Keratinocyte (primary cell): ENCODE results near the gene PLS1. TPM values are rescaled to one million over a fixed set of nuclear protein-coding genes. Genes with fewer than 3 reads are reported as not detected.
A peak's percentile ranks its signal among the peaks of the same experiment; 100 is the strongest.

Experiments used
- DNase-seq: peaks from one replicate; pipeline ENCODE4 v3.0.0-alpha.2; 2011; ENCODE audit warnings: low read depth, missing footprints, low spot score
- FAIRE-seq: peaks from 2 replicates; lab custom pipeline; 2011; peaks lifted over from hg19 to GRCh38; lab: Jason Lieb, UNC
- H2AFZ ChIP-seq: 2 replicates; pipeline ENCODE4 v1.6.0; 2012; ENCODE audit warnings: low read length, control low read depth, inconsistent platforms; ENCODE audit not compliant: control insufficient read depth
- H3K27ac ChIP-seq: 2 replicates; pipeline ENCODE4 v1.5.1; 2011; ENCODE audit warnings: low read length; ENCODE audit not compliant: control insufficient read depth, insufficient read depth
- H3K27me3 ChIP-seq: 3 replicates; pipeline ENCODE4 v1.6.0; 2011; ENCODE audit warnings: low read length; ENCODE audit not compliant: control insufficient read depth, insufficient read depth; ENCODE audit errors: extremely low read depth
- H3K36me3 ChIP-seq, 2 experiments: 2 replicates in 1 of 2; 3 replicates in 1 of 2; pipeline ENCODE4 v1.5.1; 2011; ENCODE audit warnings: low read length in 2 of 2, mild to moderate bottlenecking in 1 of 2; ENCODE audit not compliant: control insufficient read depth in 2 of 2, insufficient read depth in 2 of 2; ENCODE audit errors: extremely low read depth in 1 of 2
- H3K4me1 ChIP-seq: 3 replicates; pipeline ENCODE4 v1.5.1; 2011; ENCODE audit warnings: low read length; ENCODE audit not compliant: control insufficient read depth, insufficient read depth; ENCODE audit errors: extremely low read depth
- H3K4me2 ChIP-seq: 3 replicates; pipeline ENCODE4 v1.6.0; 2011; ENCODE audit warnings: low read depth, low read length; ENCODE audit not compliant: control insufficient read depth, insufficient read depth; ENCODE audit errors: extremely low read depth
- H3K4me3 ChIP-seq, 3 experiments: fragments of 200-600 bp in 1 of 3; sonication (generic) in 1 of 3; 2 replicates in 2 of 3; 3 replicates in 1 of 3; pipeline ENCODE4 v1.5.1; 2011 to 2016; ENCODE audit warnings: low read length in 3 of 3, mild to moderate bottlenecking in 3 of 3, control low read depth in 2 of 3, inconsistent platforms in 1 of 3, low read depth in 1 of 3, mixed read lengths in 1 of 3, mixed run types in 1 of 3, moderate library complexity in 1 of 3; ENCODE audit not compliant: control insufficient read depth in 2 of 3, insufficient read depth in 2 of 3; ENCODE audit errors: extremely low read depth in 1 of 3
- H3K79me2 ChIP-seq: 2 replicates; pipeline ENCODE4 v1.6.0; 2012; ENCODE audit warnings: low read length; ENCODE audit not compliant: control insufficient read depth, insufficient read depth
- H3K9ac ChIP-seq: 3 replicates; pipeline ENCODE4 v1.6.0; 2011; ENCODE audit warnings: low read length; ENCODE audit not compliant: control insufficient read depth, insufficient read depth; ENCODE audit errors: extremely low read depth
- H3K9me1 ChIP-seq: 3 replicates; pipeline ENCODE4 v1.6.0; 2011; ENCODE audit warnings: low read length; ENCODE audit not compliant: control insufficient read depth, insufficient read depth; ENCODE audit errors: extremely low read depth
- H3K9me3 ChIP-seq: 2 replicates; pipeline ENCODE4 v1.5.1; 2012; ENCODE audit warnings: low read depth, low read length; ENCODE audit not compliant: control insufficient read depth
- H4K20me1 ChIP-seq: 3 replicates; pipeline ENCODE4 v1.6.0; 2011; ENCODE audit warnings: low read length; ENCODE audit not compliant: control insufficient read depth, insufficient read depth; ENCODE audit errors: extremely low read depth
- CTCF ChIP-seq, 3 experiments: IDR thresholded peaks in 1 of 3; conservative IDR thresholded peaks in 1 of 3; optimal IDR thresholded peaks in 1 of 3; 2 replicates in 2 of 3; 3 replicates in 1 of 3; pipeline versions ENCODE3 to v1.5.1; 2011; ENCODE audit warnings: low read length in 3 of 3, mild to moderate bottlenecking in 3 of 3, moderate library complexity in 2 of 3, control low read depth in 1 of 3, inconsistent platforms in 1 of 3; ENCODE audit not compliant: insufficient read depth in 2 of 3; ENCODE audit errors: extremely low read depth in 1 of 3
- EZH2 ChIP-seq: IDR thresholded peaks from one replicate; pipeline ENCODE4 v1.6.1; 2012; ENCODE audit warnings: inconsistent platforms, mild to moderate bottlenecking, low read length, moderate library complexity
- dilution Hi-C: fragments of 300-500 bp; cut with MboI; formaldehyde crosslinking; loops from one replicate; pipeline ENCODE4 v1.7.0; 2020; ENCODE audit warnings: low sequenced_read_pairs; ENCODE audit not compliant: extremely low pct_ligation_motif_present
- polyA plus RNA-seq, 5 experiments: library from polyadenylated mRNA; depleted of rRNA in 3 of 5; stranded (reverse) in 3 of 5; stranded (forward) in 1 of 5; unstranded in 1 of 5; fragments of >200 nt; gene quantifications; 1 replicate in 1 of 5; 2 replicates in 3 of 5; 3 replicates in 1 of 5; pipeline versions ENCODE4 v1.2.1 to v1.2.3, GENCODE V29; 2011 to 2012; ENCODE audit warnings: missing spikeins in 2 of 5, low read depth in 1 of 5, low replicate concordance in 1 of 5

The PLS1 gene
- polyA plus RNA-seq, 1 donor (not counting 4 experiments of a cell fraction or from before 2014, with no cell fraction given): 13.9 TPM

GRCh38 chr3:142577696-142578328 lies 18.4 kb upstream of the PLS1 start:
- dilution Hi-C loops: no loop called here
- H3K9me1 ChIP-seq: no peaks in the 10 kb centered on the region
- no peaks in the 10 kb centered on the region for H4K20me1 ChIP-seq
- FAIRE-seq: no peak
- no peaks in the 10 kb centered on the region for H3K9me3 ChIP-seq
- peak overlapping the region; percentile 88 to 91 (median 90) for H3K4me3 ChIP-seq
- peaks cover 54% of the 10 kb centered on the region for H3K79me2 ChIP-seq
- H3K27me3 ChIP-seq: no peaks in the 10 kb centered on the region
- peak overlapping the region; percentile 97 for H3K4me2 ChIP-seq
- no peak for DNase-seq
- TF ChIP-seq EZH2: no peak
- TF ChIP-seq CTCF (optimal IDR thresholded peaks at IDR 0.05 in 1 of 3, IDR thresholded peaks at IDR 0.05 in 1 of 3, conservative IDR thresholded peaks at IDR 0.05 in 1 of 3; ENCODE audit: extremely low read depth in 1 of 3, insufficient read depth in 2 of 3, low read length in 3 of 3): no peak
- H3K27ac ChIP-seq: peak overlapping the region; percentile 91
- no peaks in the 10 kb centered on the region for H3K36me3 ChIP-seq
- peak overlapping the region; percentile 86 for H3K9ac ChIP-seq
- H2AFZ ChIP-seq: peak overlapping the region; percentile 94
- H3K4me1 ChIP-seq: peaks cover 16% of the 10 kb centered on the region

GRCh38 chr3:142578329-142579223 lies 17.6 kb upstream of the PLS1 start, which contains the start of gene ATR:
Gene ATR (minus strand): TSS chr3:142578733. CDS start chr3:142578704, 29 bp downstream.
- no peaks in the 10 kb centered on the region for H3K27me3 ChIP-seq
- H3K27ac ChIP-seq: peak within 1 kb of the TSS; percentile 91
- DNase-seq (peak; percentile 36), FAIRE-seq (peak; percentile 46)
- H3K4me1 ChIP-seq: peaks cover 16% of the 10 kb centered on the region
- TF ChIP-seq EZH2: no peak
- no peak for TF ChIP-seq CTCF (optimal IDR thresholded peaks at IDR 0.05 in 1 of 3, IDR thresholded peaks at IDR 0.05 in 1 of 3, conservative IDR thresholded peaks at IDR 0.05 in 1 of 3; ENCODE audit: extremely low read depth in 1 of 3, insufficient read depth in 2 of 3, low read length in 3 of 3)
- no peaks in the 10 kb centered on the region for H4K20me1 ChIP-seq
- H3K9ac ChIP-seq: peak within 1 kb of the TSS; percentile 86
- dilution Hi-C loops: no loop called here
- peak within 1 kb of the TSS; percentile 88 to 91 (median 90) for H3K4me3 ChIP-seq
- H2AFZ ChIP-seq: peak within 1 kb of the TSS; percentile 95
- peak within 1 kb of the TSS; percentile 97 for H3K4me2 ChIP-seq
- peaks cover 46% of the 10 kb centered on the region for H3K79me2 ChIP-seq
- no peaks in the 10 kb centered on the region for H3K36me3 ChIP-seq
- no peaks in the 10 kb centered on the region for H3K9me1 ChIP-seq
- H3K9me3 ChIP-seq: no peaks in the 10 kb centered on the region
